ENCODE results near the gene CADPS2. TPM values are rescaled to one million over a fixed set of nuclear protein-coding genes. Genes with fewer than 3 reads are reported as not detected.
A peak's percentile ranks its signal among the peaks of the same experiment; 100 is the strongest.

CADPS2 gene
- total and polyA plus RNA-seq, 7 donors = 1.5 to 3.6 (median 2.1) TPM

GRCh38 chr7:122300211-122300932 is 585.9 kb downstream of the CADPS2 start:
- H3K27ac ChIP-seq = no peak overlapping the region
- H3K4me3 ChIP-seq = peak overlapping the region; percentile 39
- H3K9me3 ChIP-seq = no peaks in the 10 kb centered on the region
- no peak for TF ChIP-seq CTCF (IDR thresholded peaks at IDR 0.05)
- intact Hi-C loops (cut with DNase I) = no loop called here
- no peak for DNase-seq
- 2 to 5% (median 4%) methylated on average over 35 to 43 of the region's 43 CpGs for whole genome bisulfite sequencing, 3 donors
- ATAC-seq = no peak
- peaks cover 0 to 90% (median 35%) of the 10 kb centered on the region in 3 donors for H3K27me3 ChIP-seq (ENCODE audit: insufficient read depth in 3 of 3, low read length in 2 of 3)
- H3K4me1 ChIP-seq = peaks cover 12% of the 10 kb centered on the region
- H3K36me3 ChIP-seq (ENCODE audit: insufficient read depth in 1 of 2, low read depth in 1 of 2) = no peaks in the 10 kb centered on the region

DNA sequence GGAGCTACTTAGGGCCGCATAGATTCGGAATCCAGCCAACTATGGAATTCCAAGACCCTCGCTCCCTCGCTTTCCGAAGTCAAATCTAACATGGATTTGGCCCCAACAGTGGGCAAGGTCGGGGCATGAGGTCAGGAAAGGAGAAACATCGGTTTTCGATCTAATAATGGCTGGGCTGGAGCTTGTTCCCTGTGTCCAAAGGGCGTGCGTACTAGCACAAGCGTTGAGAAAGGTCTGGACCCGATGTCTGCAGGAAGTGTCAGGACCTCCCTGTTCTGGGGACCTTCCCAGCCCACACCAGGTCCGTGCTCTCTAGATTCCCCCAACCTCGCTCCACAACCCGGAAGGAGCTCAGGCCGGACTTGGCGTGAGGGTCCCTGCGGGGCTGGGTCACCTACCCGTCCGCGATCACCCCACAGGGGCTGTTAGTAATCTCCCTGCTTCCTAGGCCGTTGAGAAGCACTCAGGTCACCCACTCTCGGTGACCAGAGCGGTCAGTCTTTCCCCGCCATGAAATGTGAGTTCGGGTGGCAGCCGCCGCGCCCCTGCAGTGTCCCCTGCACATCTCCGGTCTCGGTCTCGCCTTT is 586.5 kb downstream of the CADPS2 start:
- no peak overlapping the region for H3K27ac ChIP-seq
- H3K36me3 ChIP-seq (ENCODE audit: insufficient read depth in 1 of 2, low read depth in 1 of 2) = no peaks in the 10 kb centered on the region
- TF ChIP-seq CTCF (IDR thresholded peaks at IDR 0.05) = no peak
- DNase-seq (no peak), ATAC-seq (no peak)
- H3K27me3 ChIP-seq (ENCODE audit: insufficient read depth in 3 of 3, low read length in 2 of 3) = peaks cover 0 to 84% (median 35%) of the 10 kb centered on the region in 3 donors
- intact Hi-C loops (cut with DNase I) = no loop called here
- H3K4me3 ChIP-seq = peak overlapping the region; percentile 39
- peaks cover 6% of the 10 kb centered on the region for H3K4me1 ChIP-seq
- WGBS, 3 donors = 4 to 8% (median 7%) methylated on average over 32 of the region's 32 CpGs
- H3K9me3 ChIP-seq = no peaks in the 10 kb centered on the region

- H3K27me3 ChIP-seq (ENCODE audit: insufficient read depth in 3 of 3, low read length in 2 of 3) = peaks cover 0 to 76% (median 24%) of the 10 kb centered on the region in 3 donors
- no peak overlapping the region for H3K27ac ChIP-seq
- no peak for TF ChIP-seq CTCF (IDR thresholded peaks at IDR 0.05)
- no peaks in the 10 kb centered on the region for H3K9me3 ChIP-seq
- intact Hi-C loops (cut with DNase I) = no loop called here
- WGBS, 3 donors = 67 to 75% (median 72%) methylated on average over 2 of the region's 2 CpGs
- H3K4me3 ChIP-seq = no peak overlapping the region
- ATAC-seq (no peak), DNase-seq (no peak)
- H3K4me1 ChIP-seq = peaks cover 2% of the 10 kb centered on the region
- no peaks in the 10 kb centered on the region for H3K36me3 ChIP-seq (ENCODE audit: insufficient read depth in 1 of 2, low read depth in 1 of 2)
These were observed 587.6 kb downstream of the CADPS2 start for GRCh38 chr7:122298618-122299017.

DNA sequence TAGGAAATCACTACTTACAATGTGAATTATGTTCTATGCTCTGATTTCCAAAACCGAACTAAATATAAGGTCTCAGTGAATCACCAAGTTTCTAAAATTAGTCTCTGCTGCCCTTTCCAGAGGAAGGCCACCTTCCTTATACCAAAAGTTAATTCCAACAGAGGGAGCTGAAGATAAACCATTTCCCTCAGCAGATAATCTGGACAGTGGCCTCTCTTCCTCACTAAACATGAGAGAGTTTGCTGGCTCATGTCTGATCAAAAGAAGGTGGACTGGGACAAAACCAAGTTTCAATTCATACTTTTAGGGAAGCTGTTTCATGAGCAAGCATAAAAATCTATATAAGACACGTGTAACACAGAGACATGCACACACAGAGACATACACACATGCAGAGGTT is 588.1 kb downstream of the CADPS2 start:
- ATAC-seq (no peak), DNase-seq (no peak)
- Histone ChIP-seq H3K4me1 (peaks cover 2% of the 10 kb centered on the region), H3K27ac (no peak overlapping the region), H3K9me3 (no peaks in the 10 kb centered on the region), H3K36me3 (ENCODE audit: insufficient read depth in 1 of 2, low read depth in 1 of 2) (no peaks in the 10 kb centered on the region), H3K4me3 (no peak overlapping the region), H3K27me3 (ENCODE audit: insufficient read depth in 3 of 3, low read length in 2 of 3) (peaks cover 0 to 73% (median 22%) of the 10 kb centered on the region in 3 donors)
- TF ChIP-seq CTCF (IDR thresholded peaks at IDR 0.05) = no peak
- WGBS, 3 donors = 42 to 54% (median 50%) methylated on average over 2 of the region's 2 CpGs
- intact Hi-C loops (cut with DNase I) = no loop called here

Data from psoas muscle (tissue), 8 donors.